KBM-7 (cell line): Measurements from ENCODE around the gene TMEM243.
A peak's percentile ranks its signal among the peaks of the same experiment; 100 is the strongest.
"Not testable (repeated sequence)": the region's sequence is repeated elsewhere in the genome, so short reads cannot be mapped to it uniquely, and the experiment has no call there.

Experiments used
- DNase-seq: peaks from one replicate; pipeline ENCODE4 v3.0.0-alpha.2; 2015
- in situ Hi-C: fragments of 300-500 bp; cut with MboI; formaldehyde crosslinking; loops from 2 replicates; pipeline ENCODE4 v1.14.3; 2020; ENCODE audit warnings: low sequenced_read_pairs, low pct_unique_long_range_greater_than_20kb, mixed read lengths

The TMEM243 gene

GRCh38 chr7:87215046-87215445 is 4.5 kb downstream of the TMEM243 start:
- no peak for DNase-seq
- in situ Hi-C loops, result no loop called here

DNA sequence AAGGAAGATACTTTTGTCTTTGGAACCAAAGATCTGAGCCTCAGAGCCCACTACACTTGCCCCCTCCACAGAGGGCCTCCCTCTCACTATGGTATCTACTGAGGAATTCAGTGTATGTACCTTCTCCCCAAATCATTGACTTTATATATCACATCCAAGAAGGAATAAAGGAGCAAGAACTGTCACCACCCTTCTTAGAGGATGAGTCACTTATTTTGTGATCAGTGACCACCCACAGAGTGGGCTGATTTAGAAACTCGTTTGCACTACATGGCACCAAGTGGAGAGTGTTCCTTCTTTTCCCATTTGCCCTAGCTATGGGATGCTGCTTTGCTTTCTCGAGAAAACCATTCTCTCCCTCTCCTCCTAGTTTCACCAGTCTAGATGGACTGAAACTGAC is 5.7 kb downstream of the TMEM243 start:
- in situ Hi-C loops, result no loop called here
- DNase-seq, result no peak

DNA sequence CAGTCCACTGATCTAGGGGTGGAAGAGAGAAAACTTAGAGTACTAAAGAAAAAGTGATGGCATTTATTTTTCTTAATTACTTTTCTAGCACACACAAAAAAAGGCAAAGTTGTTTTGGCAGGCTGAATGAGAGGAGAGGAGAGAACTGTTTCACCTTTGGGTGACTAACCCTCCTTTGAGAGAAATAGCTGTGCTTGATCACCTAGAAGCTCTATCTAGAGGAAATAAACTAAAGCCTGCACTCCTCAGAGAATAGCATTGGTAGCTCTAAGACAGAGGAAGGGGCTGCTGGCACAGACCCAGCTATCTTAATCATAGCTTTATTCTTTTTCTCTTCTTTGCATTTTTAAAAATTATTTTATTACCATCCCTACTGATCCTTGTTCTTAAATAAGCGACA is 6.3 kb downstream of the TMEM243 start:
- in situ Hi-C loops, result no loop called here
- DNase-seq, result no peak

GRCh38 chr7:87212498-87212897 is 7.0 kb downstream of the TMEM243 start:
- in situ Hi-C loops, result no loop called here
- peak; percentile 51 for DNase-seq

- peak; percentile 26 for DNase-seq
- in situ Hi-C loops, result no loop called here
These were observed 9.0 kb downstream of the TMEM243 start for GRCh38 chr7:87210506-87210905.

DNA sequence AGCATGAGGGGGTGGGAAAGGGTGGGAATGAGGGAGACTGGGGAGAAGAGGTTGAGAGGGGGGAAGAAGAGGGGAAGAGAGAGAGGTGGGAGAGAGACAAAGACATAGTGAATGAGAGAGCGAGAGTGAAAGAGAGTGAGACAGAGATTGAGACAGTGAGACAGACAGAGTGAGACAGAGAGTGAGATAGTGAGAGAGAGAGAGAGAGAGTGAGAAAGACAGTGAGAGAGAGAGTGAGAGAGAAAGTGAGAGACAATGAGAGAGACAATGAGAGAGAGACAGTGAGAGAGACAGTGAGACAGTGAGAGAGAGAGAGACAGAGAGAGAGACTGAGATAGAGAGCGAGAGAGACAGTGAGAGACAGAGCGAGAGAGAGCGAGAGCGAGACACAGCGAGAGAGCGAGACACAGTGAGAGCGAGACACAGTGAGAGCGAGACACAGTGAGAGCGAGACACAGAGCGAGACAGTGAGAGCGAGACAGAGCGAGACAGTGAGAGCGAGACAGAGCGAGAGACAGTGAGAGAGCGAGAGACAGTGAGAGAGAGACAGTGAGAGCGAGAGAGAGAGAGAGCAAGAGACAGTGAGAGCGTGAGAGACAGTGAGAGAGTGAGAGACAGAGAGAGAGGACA is 10.1 kb downstream of the TMEM243 start:
- DNase-seq, result no peak
- in situ Hi-C loops, result no loop called here

- DNase-seq, result no peak
- in situ Hi-C loops, result no loop called here
These were observed 13.2 kb downstream of the TMEM243 start for GRCh38 chr7:87206361-87206760.

- in situ Hi-C loops, DNase-seq: not testable (repeated sequence)
These were observed 13.8 kb downstream of the TMEM243 start for GRCh38 chr7:87205701-87206100.

GRCh38 chr7:87204933-87205332 is 14.6 kb downstream of the TMEM243 start:
- in situ Hi-C loops, result no loop called here

GRCh38 chr7:87203929-87204328 is 15.6 kb downstream of the TMEM243 start:
- DNase-seq, in situ Hi-C loops: not testable (repeated sequence)

More at GRCh38 chr7:87204933-87205332, 14.6 kb downstream of the TMEM243 start:
- no peak for DNase-seq

DNA sequence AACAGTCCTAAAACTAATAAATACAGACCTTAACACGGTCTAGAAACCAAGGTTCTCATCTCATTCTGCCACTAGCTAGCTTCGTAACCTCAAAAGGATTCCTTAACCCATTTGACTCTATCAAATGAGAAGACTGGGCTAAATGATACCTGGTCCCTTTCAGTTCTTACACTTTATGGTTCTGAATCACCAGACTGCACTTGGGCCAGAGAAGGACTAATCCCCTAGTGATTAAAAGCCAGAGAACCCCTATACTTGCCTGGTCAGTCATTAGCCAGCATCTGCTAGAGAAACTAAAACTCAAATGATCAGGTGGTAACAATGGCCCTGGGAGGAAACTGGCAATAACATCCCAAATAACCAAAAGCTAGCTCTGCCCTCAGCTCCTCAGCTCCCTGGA is 16.8 kb downstream of the TMEM243 start:
- no peak for DNase-seq
- in situ Hi-C loops, result no loop called here

DNA sequence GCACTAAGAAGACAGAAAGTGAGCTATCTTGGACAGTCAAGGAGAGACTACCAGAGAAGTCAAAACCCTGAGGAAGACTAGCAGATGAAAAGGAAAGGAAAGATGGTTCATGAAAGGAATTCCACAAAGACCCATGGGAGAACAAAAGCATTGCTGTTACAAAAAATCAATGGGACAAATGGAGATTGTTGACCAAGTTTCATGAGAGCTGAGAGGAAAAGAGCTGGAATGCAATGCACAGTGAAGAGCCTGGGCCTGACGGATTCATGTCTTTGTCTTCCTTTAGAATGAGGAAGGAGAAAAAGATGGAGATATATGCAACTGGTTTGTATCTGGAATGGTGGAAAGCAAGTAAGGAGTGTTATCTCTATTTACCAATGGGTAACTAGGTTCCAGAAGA is 17.3 kb downstream of the TMEM243 start:
- DNase-seq, result no peak
- in situ Hi-C loops, result no loop called here

DNA sequence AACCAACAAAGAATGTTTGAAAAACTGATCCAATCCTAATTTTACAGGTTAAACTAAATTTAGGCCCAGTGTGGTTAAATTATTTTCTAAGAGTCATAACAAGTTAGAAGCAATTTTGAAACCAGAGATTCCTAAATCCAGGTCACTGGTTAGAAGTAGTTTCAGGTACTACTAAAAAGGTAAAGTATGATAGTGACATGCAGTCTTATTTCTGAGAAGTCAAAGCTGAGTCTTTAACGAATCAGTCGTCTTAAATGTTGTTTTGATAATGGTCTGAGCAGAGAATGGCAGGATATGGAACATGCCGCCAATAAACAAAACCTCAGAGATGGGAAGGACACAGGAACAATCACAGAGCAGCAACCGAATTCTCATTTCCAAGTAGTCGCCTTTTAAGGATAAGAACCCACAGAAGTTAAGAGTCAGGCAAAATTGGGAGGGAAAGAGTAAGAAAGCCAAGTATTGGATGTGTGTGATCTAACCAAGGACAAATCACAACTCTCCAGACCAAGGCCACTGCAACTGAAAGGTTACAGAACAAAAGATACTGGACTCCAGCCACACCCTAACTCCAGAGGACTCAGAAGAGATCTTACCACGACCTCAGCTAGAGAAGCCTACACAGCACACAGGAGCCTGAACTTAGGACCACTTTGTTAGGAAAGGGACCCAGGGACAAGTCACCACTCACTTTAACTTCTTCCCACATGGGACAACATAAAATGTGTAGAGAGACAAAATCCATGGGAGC is 19.7 kb downstream of the TMEM243 start:
- in situ Hi-C loops, result no loop called here
- no peak for DNase-seq

DNA sequence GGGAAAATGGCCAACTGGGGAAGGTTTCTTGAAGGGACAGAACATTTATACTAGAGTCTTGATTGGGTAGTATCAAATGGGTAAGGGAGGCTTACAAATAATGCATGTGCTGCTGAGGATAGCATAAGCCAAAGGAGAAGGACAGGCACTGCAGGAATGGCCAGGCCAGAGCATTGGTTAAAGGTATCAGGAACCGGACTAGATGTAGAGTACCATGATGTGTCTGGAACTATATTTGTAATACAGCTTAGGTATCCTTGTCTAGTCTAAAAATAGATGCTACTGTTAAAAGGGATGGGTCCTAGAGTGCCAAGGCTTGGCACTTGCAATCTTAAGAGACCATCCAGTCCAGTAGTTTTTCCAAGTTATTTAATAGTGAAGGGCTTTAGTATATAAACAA is 20.3 kb downstream of the TMEM243 start:
- DNase-seq, result no peak

GRCh38 chr7:87193912-87194311 is 25.6 kb downstream of the TMEM243 start:
- no peak for DNase-seq
- in situ Hi-C loops, result no loop called here

More for the DNA sequence above, 20.3 kb downstream of the TMEM243 start:
- in situ Hi-C loops, result no loop called here

DNA sequence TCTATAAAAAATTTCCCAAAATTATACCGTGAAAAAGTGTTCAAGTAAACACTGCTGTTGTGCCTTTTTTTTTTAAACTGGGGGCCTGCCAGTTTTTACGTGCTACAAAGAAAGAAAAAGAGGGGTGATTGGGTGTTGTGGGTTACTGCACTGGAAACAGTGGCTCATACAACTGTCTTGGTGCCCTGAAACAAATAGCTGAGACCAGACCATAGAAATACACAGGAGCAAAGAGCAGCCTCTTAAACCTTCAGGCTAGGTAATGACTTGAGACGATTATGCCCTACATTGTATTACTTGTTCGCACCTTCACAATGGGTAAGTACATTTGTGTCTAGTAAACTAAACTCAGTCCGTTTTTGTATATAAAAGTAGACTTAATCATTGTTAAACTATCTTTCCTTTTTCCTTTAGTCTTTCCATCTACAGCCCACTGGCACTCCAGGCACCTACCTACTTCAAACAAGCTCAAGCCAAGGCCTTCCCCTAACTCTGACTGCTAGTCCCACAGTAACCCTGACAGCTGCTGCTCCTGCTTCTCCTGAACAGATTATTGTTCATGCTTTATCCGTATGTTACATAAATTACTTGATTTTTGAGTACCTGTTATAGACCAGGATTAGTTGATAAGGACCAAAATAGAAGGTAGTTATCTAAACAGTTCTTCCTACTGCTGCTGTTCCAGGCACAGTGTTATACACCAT is 26.6 kb downstream of the TMEM243 start:
- DNase-seq, result no peak
- in situ Hi-C loops, result no loop called here

DNA sequence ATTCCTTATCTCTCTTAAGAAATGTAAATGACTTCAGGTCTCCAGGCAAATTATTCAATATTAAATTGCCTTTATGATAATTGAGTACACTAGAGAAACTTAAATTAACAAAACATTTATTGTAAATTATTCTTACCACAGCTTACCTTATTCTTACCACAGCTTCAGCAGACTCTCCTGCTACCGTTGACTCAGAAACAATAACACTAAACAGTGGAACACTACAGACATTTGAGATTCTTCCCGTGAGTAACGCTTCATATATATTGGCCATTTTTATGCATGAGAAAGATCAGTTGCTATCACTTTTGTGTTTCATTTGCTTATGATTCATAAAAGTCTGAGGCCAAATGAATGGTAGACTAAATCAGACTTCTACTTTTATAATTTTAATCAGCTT is 28.7 kb downstream of the TMEM243 start:
- DNase-seq, result no peak
- in situ Hi-C loops, result no loop called here

GRCh38 chr7:87188930-87189329 is 30.6 kb downstream of the TMEM243 start:
- DNase-seq, result no peak
- in situ Hi-C loops, result no loop called here

DNA sequence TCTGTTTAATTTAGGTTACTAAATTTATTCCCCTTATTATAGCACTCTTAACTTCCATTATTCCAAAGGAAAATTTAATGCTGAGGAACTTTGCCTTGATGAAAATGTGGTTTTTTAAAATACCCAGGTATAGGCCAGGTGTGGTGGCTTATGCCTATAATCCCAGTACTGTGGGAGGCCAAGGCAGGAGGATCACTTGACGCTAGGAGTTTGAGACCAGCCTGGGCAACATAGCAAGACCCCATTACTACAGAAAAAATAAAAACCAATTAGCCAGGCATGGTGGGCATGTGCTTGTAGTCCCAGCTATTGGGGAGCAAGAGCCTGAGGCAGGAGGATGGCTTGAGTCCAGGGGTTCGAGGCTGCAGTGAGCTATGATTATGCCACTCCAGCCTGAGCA is 32.4 kb downstream of the TMEM243 start:
- in situ Hi-C loops, result no loop called here
- no peak for DNase-seq

DNA sequence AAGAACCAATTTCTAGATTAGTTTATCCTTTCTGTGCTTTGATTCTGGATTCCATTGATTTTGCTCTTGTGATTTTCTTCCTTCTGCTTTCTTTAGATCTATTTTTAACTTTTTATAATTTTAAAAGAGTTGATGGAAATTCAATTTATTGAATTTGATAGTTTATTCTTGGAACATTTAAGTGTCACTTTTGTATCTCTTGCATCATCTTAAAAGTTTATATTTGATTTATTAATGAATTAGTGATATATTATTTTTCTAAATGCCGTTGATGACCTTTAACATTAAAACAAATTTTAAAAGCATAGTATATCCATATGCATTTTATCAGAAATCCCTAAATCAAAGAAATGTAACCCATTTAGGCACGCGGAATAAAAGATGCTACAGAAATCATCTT is 40.4 kb downstream of the TMEM243 start:
- in situ Hi-C loops, result no loop called here

More for the DNA sequence above, 40.4 kb downstream of the TMEM243 start:
- no peak for DNase-seq
